GM18873 (cell line): ENCODE results near the gene DMP1.
"Not testable (repeated sequence)": the region's sequence is repeated elsewhere in the genome, so short reads cannot be mapped to it uniquely, and the experiment has no call there.

ENCODE experiments used
- ATAC-seq: cut with Tn5 transposase; IDR thresholded peaks from one replicate; pipeline ENCODE4 v1.9.1; 2021; ENCODE audit warnings: mild to moderate bottlenecking, moderate library complexity, moderate number of reproducible peaks; ENCODE audit not compliant: unreplicated experiment, low FRiP score

DMP1 gene

DNA sequence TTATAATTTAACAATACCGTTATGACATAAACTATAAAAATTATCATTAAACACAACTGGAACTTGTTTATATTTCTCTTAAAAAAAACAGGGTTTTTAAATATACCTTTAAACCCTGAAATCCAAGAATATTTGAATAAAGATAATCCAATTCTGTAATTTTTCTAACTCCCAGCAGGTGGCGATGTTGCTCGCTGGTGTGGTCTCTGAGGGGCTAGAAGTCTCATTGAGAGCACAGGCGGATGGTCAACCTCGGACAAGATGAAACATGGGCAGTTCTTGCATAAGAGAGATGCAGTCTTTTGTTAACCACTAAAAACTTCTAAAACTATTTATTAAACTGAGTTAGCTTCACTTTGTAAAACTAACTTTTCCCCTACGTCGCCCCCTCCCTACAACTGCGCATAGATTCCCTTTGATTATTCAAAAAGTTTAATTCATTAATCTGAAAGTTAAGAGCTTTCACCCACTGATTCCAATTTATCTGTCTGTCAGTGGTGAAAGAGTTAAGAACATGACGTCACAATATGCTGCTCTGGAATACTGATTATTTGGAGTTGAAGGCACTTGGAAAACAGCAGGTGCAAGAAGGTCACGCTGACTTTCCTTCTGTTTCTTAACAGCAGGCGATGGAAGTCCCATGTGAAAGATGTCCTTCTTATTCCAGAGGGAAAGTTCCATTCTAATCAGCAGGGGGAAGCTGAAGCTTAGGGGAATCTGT, 29.5 kb downstream of the DMP1 start:
- no peak for ATAC-seq

DNA sequence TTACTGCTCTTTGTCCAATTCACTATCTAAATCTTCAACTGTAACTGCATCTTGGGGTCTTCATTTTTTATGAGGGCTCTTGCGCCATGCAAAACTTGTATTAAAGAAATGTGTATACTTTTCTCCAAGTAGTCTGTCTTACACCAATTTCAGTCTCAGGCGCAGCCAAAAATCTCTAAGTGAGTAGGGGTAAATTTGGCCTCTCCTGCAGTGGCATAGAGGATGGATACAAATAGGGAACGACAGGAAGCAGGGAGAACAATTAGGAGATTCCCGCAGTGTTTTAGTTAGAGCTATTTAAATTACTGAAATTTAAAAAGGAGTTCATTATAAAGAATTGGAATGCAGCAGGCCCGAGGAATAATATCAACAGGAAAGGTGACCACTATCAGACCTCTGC, 30.2 kb downstream of the DMP1 start:
- no peak for ATAC-seq

DNA sequence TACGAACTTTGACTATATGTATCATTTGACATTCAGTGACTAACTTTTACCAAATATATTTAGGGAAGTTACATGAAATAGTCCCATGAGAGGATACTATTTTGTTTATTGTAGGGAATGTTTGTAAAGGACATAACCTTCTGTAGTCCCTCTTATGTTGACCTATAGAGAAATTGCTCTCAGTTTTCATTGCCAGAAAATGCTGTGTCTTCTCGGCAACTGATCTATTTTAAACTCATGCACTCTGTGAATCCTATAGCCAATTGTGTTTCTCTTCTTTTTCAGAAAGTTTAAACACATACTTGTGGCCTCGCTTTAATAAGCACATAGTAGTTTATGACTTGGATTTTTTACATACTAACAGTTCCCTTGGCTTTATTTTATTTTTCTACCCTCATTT, 38.2 kb downstream of the DMP1 start:
- no peak for ATAC-seq

DNA sequence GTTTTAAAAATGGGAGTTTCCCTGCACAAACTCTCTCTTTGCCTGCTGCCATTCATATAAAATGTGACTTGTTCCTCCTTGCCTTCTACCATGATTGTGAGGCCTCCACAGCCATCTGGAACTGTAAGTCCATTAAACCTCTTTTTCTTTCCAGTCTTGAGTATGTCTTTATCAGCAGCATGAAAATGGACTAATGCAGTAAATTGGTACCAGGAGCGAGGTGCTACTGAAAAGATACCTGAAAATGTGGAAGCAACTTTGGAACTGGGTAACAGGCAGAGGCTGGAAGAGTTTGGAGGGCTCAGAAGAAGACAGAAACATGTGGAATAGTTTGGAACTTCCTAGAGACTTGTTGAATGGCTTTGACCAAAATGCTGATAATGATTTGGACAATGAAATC, 40.9 kb downstream of the DMP1 start:
- ATAC-seq: not testable (repeated sequence)

DNA sequence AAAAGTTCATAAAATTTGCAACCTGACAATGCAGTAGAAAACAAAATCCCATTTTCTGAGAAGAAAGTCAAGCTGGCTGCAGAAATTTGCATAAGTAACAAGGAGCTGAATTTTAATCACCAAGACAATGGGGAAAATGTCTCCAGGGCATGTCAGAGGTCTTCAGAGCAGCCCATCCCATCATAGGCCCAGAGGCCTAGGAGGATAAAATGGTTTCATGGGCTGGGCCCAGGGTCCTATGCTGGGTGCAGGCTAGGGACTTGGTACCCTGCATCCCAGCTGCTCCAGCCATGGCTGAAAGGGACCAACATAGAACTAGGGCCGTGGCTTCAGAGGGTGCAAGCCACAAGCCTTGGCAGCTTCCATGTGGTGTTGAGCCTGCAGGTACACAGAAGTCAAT, 42.0 kb downstream of the DMP1 start:
- ATAC-seq: not testable (repeated sequence)

DNA sequence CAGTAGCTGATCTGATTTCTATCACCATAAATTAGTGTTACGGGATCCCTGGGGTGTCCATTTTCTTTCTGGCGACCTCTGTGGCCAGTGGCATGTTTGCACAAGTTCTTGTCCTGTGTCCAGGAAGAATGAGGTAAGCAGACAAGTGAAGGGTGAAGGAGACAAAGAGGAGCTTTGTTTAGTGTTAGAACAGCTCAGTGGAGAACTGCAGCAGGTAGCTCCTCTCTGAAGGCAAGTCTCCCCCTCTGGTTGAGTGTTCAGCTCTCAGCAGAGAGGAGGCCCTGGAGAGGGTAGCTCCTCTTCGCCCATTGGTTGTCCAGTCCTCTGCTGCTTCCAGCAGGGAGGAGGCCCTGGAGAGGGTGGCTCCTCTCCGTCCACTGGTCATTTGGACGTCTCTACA, 47.2 kb downstream of the DMP1 start:
- ATAC-seq: no peak

DNA sequence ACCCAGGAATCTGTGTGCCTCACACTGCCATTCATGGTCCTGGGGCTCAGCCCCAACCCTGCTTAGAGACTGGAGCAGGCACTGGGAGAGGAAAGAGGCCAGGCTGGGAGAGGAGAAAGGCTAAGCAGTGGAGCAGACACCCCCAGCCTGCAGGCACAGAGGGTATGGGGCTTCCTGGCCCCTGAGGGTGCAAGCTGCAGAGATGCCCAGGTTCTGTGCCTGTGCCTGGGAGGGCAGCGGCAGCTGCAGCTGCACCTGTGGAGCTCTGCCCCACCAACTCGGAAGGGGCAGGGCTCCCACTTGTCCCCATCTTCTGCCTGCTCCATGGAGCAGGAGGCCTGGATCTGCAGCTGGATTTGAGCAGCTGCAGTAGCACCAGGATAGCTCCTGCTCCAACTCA, 47.9 kb downstream of the DMP1 start:
- no peak for ATAC-seq

DNA sequence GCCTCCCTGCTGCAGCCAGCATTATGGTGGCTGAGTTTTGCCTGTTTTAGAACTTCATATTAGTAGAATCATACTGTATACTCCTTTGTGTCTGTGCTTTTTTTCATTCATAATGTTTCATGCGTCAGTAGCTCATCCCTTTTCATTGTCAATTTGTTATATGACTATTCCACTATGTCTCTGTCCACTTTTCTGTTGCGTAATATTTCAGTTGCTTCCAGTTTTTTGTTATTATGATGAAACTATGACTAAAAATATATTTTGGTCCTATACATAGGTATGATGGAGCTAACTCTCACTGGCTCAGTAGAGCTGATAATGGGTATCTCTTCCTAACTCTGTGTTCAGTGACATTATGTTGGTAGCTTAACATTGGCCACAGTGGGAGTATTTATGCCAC, 48.3 kb downstream of the DMP1 start:
- no peak for ATAC-seq

DNA sequence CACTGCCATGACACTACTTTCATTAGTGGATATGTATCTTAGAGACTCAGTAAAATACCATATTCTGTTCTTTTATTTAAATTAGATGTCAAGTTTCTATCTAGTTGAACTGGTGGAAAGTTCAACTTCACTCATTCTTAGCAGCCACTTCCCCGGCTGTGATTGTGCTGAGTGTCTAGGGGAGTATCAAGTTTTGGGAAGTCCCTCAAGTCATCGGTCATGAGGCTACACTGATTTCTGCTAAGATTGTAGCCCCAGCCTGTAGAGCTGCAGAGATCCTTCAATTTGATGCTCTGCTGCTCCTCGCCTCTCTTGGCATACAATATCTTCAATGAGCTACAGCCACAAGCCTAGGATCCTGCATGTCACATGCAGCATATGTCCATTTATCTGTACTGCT, 53.9 kb downstream of the DMP1 start:
- ATAC-seq: no peak

DNA sequence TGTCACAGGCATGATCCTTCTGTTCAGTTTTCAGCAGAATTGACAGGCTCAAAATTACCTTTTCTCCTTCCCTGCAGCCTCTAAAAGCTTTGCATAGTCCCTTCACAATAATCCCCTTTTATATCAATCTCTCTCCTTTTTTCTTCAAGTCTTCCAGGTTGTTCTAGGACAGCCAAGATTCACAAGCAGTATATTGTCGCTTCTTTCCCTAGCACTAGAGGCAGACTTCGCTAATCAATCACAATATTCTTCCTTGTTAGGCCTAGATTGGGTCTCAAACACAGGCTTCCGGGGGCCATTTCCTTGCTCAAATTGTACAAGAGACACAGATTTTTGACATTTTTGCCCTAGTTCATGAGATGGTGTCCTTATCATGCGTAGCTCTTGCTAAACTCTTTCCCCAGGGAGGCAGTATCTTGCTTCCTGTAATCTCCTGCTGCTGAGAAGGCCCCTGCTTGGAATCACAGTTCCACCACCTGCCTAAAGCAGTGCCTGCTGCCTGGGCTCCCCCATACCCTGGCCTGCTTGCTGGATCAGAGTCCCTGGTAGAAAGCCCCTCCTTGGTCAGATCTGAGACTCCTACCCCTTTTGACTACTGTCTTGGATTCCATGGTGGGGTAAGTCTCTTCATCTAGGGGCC, 57.3 kb downstream of the DMP1 start:
- ATAC-seq: no peak
